Activated CD8-positive, alpha-beta T cell treated with anti-CD3 and anti-CD28 coated beads for 36 hours (primary cell): Measurements from ENCODE around the gene NXPE2. TPM values are rescaled to one million over a fixed set of nuclear protein-coding genes. Genes with fewer than 3 reads are reported as not detected.

Source experiments
- ATAC-seq: fragments of 200-7000 bp; cut with Tn5 transposase; one replicate; pipeline ENCODE4 v1.10.0; 2021; ENCODE audit warnings: mild to moderate bottlenecking, moderate library complexity
- CTCF ChIA-PET: fragments of 350-600 bp; sonication (Branson Sonifier 250); formaldehyde crosslinking; loops from one replicate; lab custom pipeline; 2021; ENCODE audit warnings: antibody characterized with exemption; lab: Charles Lee
- POLR2A ChIA-PET: fragments of 350-600 bp; sonication (Branson Sonifier 250); formaldehyde crosslinking; loops from one replicate; lab custom pipeline; 2021; ENCODE audit warnings: antibody characterized with exemption; lab: Charles Lee
- DNase-seq: peaks from one replicate; pipeline ENCODE4 v3.0.0-alpha.2; 2020
- H3K27ac Mint-ChIP-seq: one replicate; pipeline ENCODE4 v1.8.0; 2021; ENCODE audit warnings: mild to moderate bottlenecking, mixed read lengths
- H3K27me3 Mint-ChIP-seq: one replicate; pipeline ENCODE4 v1.8.0; 2021; ENCODE audit warnings: mixed read lengths
- H3K36me3 Mint-ChIP-seq: one replicate; pipeline ENCODE4 v1.8.0; 2021; ENCODE audit warnings: low read depth, mixed read lengths
- H3K4me1 Mint-ChIP-seq: one replicate; pipeline ENCODE4 v1.8.0; 2021; ENCODE audit warnings: low read depth, mixed read lengths
- H3K4me3 Mint-ChIP-seq: one replicate; pipeline ENCODE4 v1.8.0; 2021; ENCODE audit warnings: mild to moderate bottlenecking, moderate library complexity, mixed read lengths
- H3K9me3 Mint-ChIP-seq: one replicate; pipeline ENCODE4 v1.8.0; 2021; ENCODE audit warnings: mixed read lengths
- CTCF ChIP-seq: fragments of 200-600 bp; IDR thresholded peaks from one replicate; pipeline ENCODE4 v1.8.0; 2022; ENCODE audit warnings: antibody characterized with exemption, mild to moderate bottlenecking
- intact Hi-C: fragments of 100-400 bp; cut with micrococcal nuclease; formaldehyde crosslinking; loops from one replicate; pipeline ENCODE4 v1.10.0; 2022
- total RNA-seq, 2 experiments: library from RNA; stranded (reverse); gene quantifications; one replicate each; pipeline ENCODE4 v1.2.3, GENCODE V29; 2021

NXPE2 gene
- total RNA-seq, 2 experiments from 2014 or later: not detected

- no peaks in the 10 kb centered on the region for H3K36me3 Mint-ChIP-seq
- H3K27ac Mint-ChIP-seq: no peak overlapping the region
- ATAC-seq (no peak), DNase-seq (no peak)
- ChIA-PET POLR2A (no interaction called here), CTCF (no interaction called here)
- H3K4me3 Mint-ChIP-seq: no peak overlapping the region
- no peaks in the 10 kb centered on the region for H3K4me1 Mint-ChIP-seq
- H3K9me3 Mint-ChIP-seq: peaks cover 5% of the 10 kb centered on the region
- intact Hi-C loops: no loop called here
- H3K27me3 Mint-ChIP-seq: peaks cover 7% of the 10 kb centered on the region
- TF ChIP-seq CTCF: no peak
These were observed 58.5 kb downstream of the NXPE2 start for GRCh38 chr11:114736806-114737205.

- DNase-seq (peak; percentile 61), ATAC-seq (no peak)
- Mint-ChIP-seq H3K27ac (no peak overlapping the region), H3K4me1 (no peaks in the 10 kb centered on the region), H3K4me3 (no peak overlapping the region), H3K9me3 (peaks cover 5% of the 10 kb centered on the region), H3K27me3 (peaks cover 7% of the 10 kb centered on the region), H3K36me3 (no peaks in the 10 kb centered on the region)
- POLR2A ChIA-PET: no interaction called here
- CTCF ChIA-PET: interaction anchor here (1.1 kb wide), 5 partner anchors 19 to 192 kb away, joined by 3 to 7 read pairs (median 3); no protein-coding TSS in a partner anchor
- intact Hi-C loops: no loop called here
- peak; percentile 64 for TF ChIP-seq CTCF
These were observed 60.6 kb downstream of the NXPE2 start for GRCh38 chr11:114738954-114739353.

- Mint-ChIP-seq H3K27ac (no peak overlapping the region), H3K27me3 (peaks cover 2% of the 10 kb centered on the region), H3K4me1 (no peaks in the 10 kb centered on the region), H3K36me3 (no peaks in the 10 kb centered on the region), H3K4me3 (no peak overlapping the region), H3K9me3 (peaks cover 7% of the 10 kb centered on the region)
- TF ChIP-seq CTCF: no peak
- no peak for DNase-seq
- CTCF ChIA-PET: interaction anchor here (1.5 kb wide), 1 partner anchor 10 kb away, joined by 3 read pairs; no protein-coding TSS in a partner anchor
- intact Hi-C loops: no loop called here
- ATAC-seq: no peak
- POLR2A ChIA-PET: no interaction called here
These were observed 66.9 kb downstream of the NXPE2 start for GRCh38 chr11:114745150-114745671.

- ATAC-seq (no peak), DNase-seq (no peak)
- intact Hi-C loops: no loop called here
- Mint-ChIP-seq H3K4me3 (no peak overlapping the region), H3K9me3 (peaks cover 6% of the 10 kb centered on the region), H3K27me3 (peaks cover 2% of the 10 kb centered on the region), H3K36me3 (no peaks in the 10 kb centered on the region), H3K27ac (no peak overlapping the region), H3K4me1 (no peaks in the 10 kb centered on the region)
- CTCF ChIA-PET: interaction anchor here (1.5 kb wide), 1 partner anchor 11 kb away, joined by 3 read pairs; no protein-coding TSS in a partner anchor
- no peak for TF ChIP-seq CTCF
- POLR2A ChIA-PET: no interaction called here
These were observed 67.7 kb downstream of the NXPE2 start for GRCh38 chr11:114746013-114746412.

Other genes starting within 250 kb of the NXPE2 start
- 10 to 100 TPM; 61.7 to 64.8 TPM for gene REXO2, start 239.1 kb upstream of the NXPE2 start, total RNA-seq
- gene NXPE1, start 118.6 kb upstream of the NXPE2 start, total RNA-seq: not detected
- gene NXPE4, start 82.7 kb upstream of the NXPE2 start, total RNA-seq: not detected